HL-60 (cell line): ENCODE measurements around the gene CRTC1.

Source experiments
- DNase-seq, 2 experiments: peaks; one replicate each; pipeline ENCODE4 v3.0.0-alpha.2; 2010 to 2020; ENCODE audit warnings: low read depth in 1 of 2, low spot score in 1 of 2
- H3K27ac ChIP-seq: fragments of 250-450 bp; sonication (Bioruptor Pico); replicated peaks from 2 replicates; pipeline ENCODE4 v1.5.1; 2020; ENCODE audit warnings: mild to moderate bottlenecking, moderate library complexity
- H3K27me3 ChIP-seq: fragments of 250-450 bp; sonication (Bioruptor Pico); 2 replicates; pipeline ENCODE4 v1.5.1; 2021; ENCODE audit warnings: mild to moderate bottlenecking, moderate library complexity; ENCODE audit not compliant: insufficient read depth, poor library complexity, severe bottlenecking
- H3K4me3 ChIP-seq: replicated peaks from 2 replicates; pipeline ENCODE4 v1.5.1; 2011; ENCODE audit warnings: mild to moderate bottlenecking, control low read depth, low read length; ENCODE audit not compliant: insufficient read depth
- CTCF ChIP-seq: IDR thresholded peaks from one replicate; pipeline ENCODE4 v1.5.1; 2011; ENCODE audit warnings: low read length, control low read depth, inconsistent platforms; ENCODE audit not compliant: insufficient read depth
- GABPA ChIP-seq: IDR thresholded peaks from 2 replicates; pipeline ENCODE4 v1.6.1; 2012; ENCODE audit warnings: low read depth
- POLR2AphosphoS5 ChIP-seq: IDR thresholded peaks from 2 replicates; pipeline ENCODE4 v1.6.1; 2012; ENCODE audit warnings: low read depth
- REST ChIP-seq: IDR thresholded peaks from 2 replicates; pipeline ENCODE4 v1.6.1; 2012; ENCODE audit warnings: low read depth; ENCODE audit not compliant: insufficient replicate concordance
- SPI1 ChIP-seq: IDR thresholded peaks from 2 replicates; pipeline ENCODE4 v1.6.1; 2012; ENCODE audit warnings: low read depth, mild to moderate bottlenecking, borderline replicate concordance

Gene CRTC1

GRCh38 chr19:18800079-18800478 is 116.6 kb downstream of the CRTC1 start:
- DNase-seq: no peak
- TF ChIP-seq SPI1 (no peak), REST (no peak)
- Histone ChIP-seq H3K27ac (no peak overlapping the region), H3K27me3 (peaks cover 28% of the 10 kb centered on the region), H3K4me3 (no peak overlapping the region)

- peaks cover 22% of the 10 kb centered on the region for H3K27me3 ChIP-seq
- no peak for DNase-seq
- no peak overlapping the region for H3K27ac ChIP-seq
- no peak overlapping the region for H3K4me3 ChIP-seq
- TF ChIP-seq SPI1: no peak
- no peak for TF ChIP-seq REST
- TF ChIP-seq CTCF: no peak
- TF ChIP-seq GABPA: no peak
- no peak for TF ChIP-seq POLR2AphosphoS5
Measured at GRCh38 chr19:18800636-18801035, 117.2 kb downstream of the CRTC1 start.

GRCh38 chr19:18802354-18802753 is 118.9 kb downstream of the CRTC1 start:
- Histone ChIP-seq H3K27me3 (peaks cover 11% of the 10 kb centered on the region), H3K27ac (no peak overlapping the region), H3K4me3 (no peak overlapping the region)
- no peak for DNase-seq
- TF ChIP-seq POLR2AphosphoS5 (no peak), REST (no peak), GABPA (no peak), CTCF (no peak), SPI1 (no peak)
